K562 (cell line): ENCODE measurements around the gene SLC25A45. TPM values are rescaled to one million over a fixed set of nuclear protein-coding genes. Genes with fewer than 3 reads are reported as not detected.

Source experiments
- COPS2 ChIP-seq: fragments of 450-650 bp; conservative IDR thresholded peaks from 2 replicates; pipeline ENCODE4 v1.6.1; 2016; ENCODE audit warnings: mild to moderate bottlenecking, moderate library complexity
- DMBX1 ChIP-seq: fragments of 250-450 bp; sonication (Bioruptor Pico); IDR thresholded peaks from 2 replicates; pipeline ENCODE4 v1.8.0; 2022; ENCODE audit warnings: inconsistent platforms, mild to moderate bottlenecking, moderate library complexity, borderline replicate concordance
- EGR1 ChIP-seq: fragments of 450-650 bp; conservative IDR thresholded peaks from 2 replicates; pipeline ENCODE4 v1.6.1; 2017; ENCODE audit warnings: mild to moderate bottlenecking
- ELF4 ChIP-seq: fragments of 450-650 bp; formaldehyde crosslinking; IDR thresholded peaks from 2 replicates; pipeline ENCODE4 v1.4.0; 2022; ENCODE audit warnings: missing genetic modification characterization
- FUS ChIP-seq: fragments of 200-400 bp; formaldehyde crosslinking; optimal IDR thresholded peaks from 2 replicates; pipeline ENCODE3; 2017; ENCODE audit warnings: low read depth, low read length
- HNRNPH1 ChIP-seq: fragments of 200-400 bp; formaldehyde crosslinking; optimal IDR thresholded peaks from 2 replicates; pipeline ENCODE3; 2017; ENCODE audit warnings: low read depth, mild to moderate bottlenecking, low read length, moderate library complexity
- JUND ChIP-seq, 2 experiments: IDR thresholded peaks; 2 replicates in 1 of 2; 3 replicates in 1 of 2; pipeline ENCODE4 v1.6.1; 2011; ENCODE audit warnings: borderline replicate concordance in 2 of 2, low read depth in 2 of 2, low read length in 2 of 2, improper control_type of control experiment in 1 of 2, missing biosample characterization in 1 of 2, missing genetic modification characterization in 1 of 2, missing genetic modification reagents in 1 of 2
- MTA2 ChIP-seq: fragments of 450-650 bp; IDR thresholded peaks from 2 replicates; pipeline ENCODE4 v1.6.1; 2016; ENCODE audit warnings: low read depth
- NELFE ChIP-seq: IDR thresholded peaks from 2 replicates; pipeline ENCODE4 v1.6.1; 2011; ENCODE audit warnings: mild to moderate bottlenecking; ENCODE audit not compliant: insufficient read depth, insufficient read length
- NR0B1 ChIP-seq: fragments of 450-650 bp; IDR thresholded peaks from one replicate; pipeline ENCODE4 v1.6.1; 2018; ENCODE audit warnings: mild to moderate bottlenecking, moderate library complexity; ENCODE audit not compliant: partially characterized antibody
- POLR2H ChIP-seq: IDR thresholded peaks from 2 replicates; pipeline ENCODE4 v1.6.1; 2016; ENCODE audit warnings: missing genetic modification characterization, low read depth, mild to moderate bottlenecking, control low read depth, missing compliant biosample characterization, moderate library complexity
- SIN3A ChIP-seq, 2 experiments: fragments of 150-350 bp in 1 of 2; IDR thresholded peaks; 2 replicates each; pipeline ENCODE4 v1.6.1; 2011 to 2016; ENCODE audit warnings: borderline replicate concordance in 2 of 2, low read depth in 2 of 2, low read length in 2 of 2, mild to moderate bottlenecking in 2 of 2, moderate library complexity in 2 of 2; ENCODE audit not compliant: control insufficient read depth in 1 of 2
- SNRNP70 ChIP-seq: fragments of 200-400 bp; formaldehyde crosslinking; optimal IDR thresholded peaks from 2 replicates; pipeline ENCODE3; 2017; ENCODE audit warnings: low read depth, low read length
- TCF3 ChIP-seq: sonication (generic); formaldehyde crosslinking; IDR thresholded peaks from 2 replicates; pipeline ENCODE4 v1.4.0; 2020; ENCODE audit warnings: mild to moderate bottlenecking, missing genetic modification reagents
- ZBTB49 ChIP-seq: sonication (generic); formaldehyde crosslinking; IDR thresholded peaks from 2 replicates; pipeline ENCODE4 v1.8.0; 2022; ENCODE audit warnings: missing genetic modification reagents, mild to moderate bottlenecking, borderline replicate concordance
- ZBTB7A ChIP-seq: IDR thresholded peaks from 2 replicates; pipeline ENCODE4 v1.6.1; 2011; ENCODE audit warnings: low read depth, mild to moderate bottlenecking, low read length, moderate library complexity, borderline replicate concordance; ENCODE audit not compliant: control insufficient read depth
- ZBTB8A ChIP-seq: fragments of 450-650 bp; IDR thresholded peaks from 2 replicates; pipeline ENCODE4 v1.6.1; 2018; ENCODE audit warnings: mild to moderate bottlenecking, moderate library complexity; ENCODE audit not compliant: partially characterized antibody
- ZFP91 ChIP-seq: sonication (generic); formaldehyde crosslinking; IDR thresholded peaks from 2 replicates; pipeline ENCODE4 v1.8.0; 2022; ENCODE audit warnings: mild to moderate bottlenecking, missing genetic modification reagents
- ZNF239 ChIP-seq: fragments of 250-450 bp; sonication (Bioruptor Pico); IDR thresholded peaks from 2 replicates; pipeline ENCODE4 v1.4.0; 2020; ENCODE audit warnings: mild to moderate bottlenecking
- ZNF431 ChIP-seq: sonication (generic); formaldehyde crosslinking; IDR thresholded peaks from 2 replicates; pipeline ENCODE4 v1.8.0; 2022; ENCODE audit warnings: mild to moderate bottlenecking, missing genetic modification reagents
- ZNF586 ChIP-seq: fragments of 450-650 bp; formaldehyde crosslinking; conservative IDR thresholded peaks from 2 replicates; pipeline ENCODE4 v1.4.0; 2020; ENCODE audit warnings: mild to moderate bottlenecking, moderate library complexity
- polyA plus RNA-seq, 8 experiments: library from polyadenylated mRNA; depleted of rRNA in 4 of 8; stranded (reverse) in 5 of 8; unstranded in 3 of 8; fragments of >200 nt; fragmentation: Nextera tagmentation in 2 of 8; fragmentation: Illumina TruSeq in 1 of 8; extraction: Ambion mirVana in 2 of 8; extraction: Trizol in 1 of 8; gene quantifications; 2 replicates each; pipeline versions ENCODE4 v1.2.1 to v1.2.3, GENCODE V29; 2011 to 2014; ENCODE audit warnings: inconsistent platforms in 1 of 8, missing spikeins in 1 of 8
- total RNA-seq, 7 experiments: library from RNA; depleted of rRNA in 6 of 7; stranded (reverse); fragments of >200 nt in 6 of 7; fragmentation: Illumina TruSeq in 2 of 7; extraction: Trizol in 2 of 7; gene quantifications; 2 replicates each; pipeline versions ENCODE4 v1.2.1 to v1.2.3, GENCODE V29; 2011 to 2021; ENCODE audit warnings: low replicate concordance in 1 of 7

The SLC25A45 gene
- total and polyA plus RNA-seq, 9 of the 15 experiments (the other 6 are each of a cell fraction or from before 2014, with no cell fraction given), result 0.15 to 2.3 (median 0.68) TPM

- TF ChIP-seq ZBTB49, result no peak
- no peak; the same call in 1 of the 2 replicates for TF ChIP-seq ELF4 (CRISPR knock-in tag)
- peak; percentile 3; the same call in 1 of the 2 replicates for TF ChIP-seq TCF3
- no peak for TF ChIP-seq HNRNPH1
- 0 out of 2 replicates have a peak, but pooled peaks have one; percentile 41 for TF ChIP-seq ZNF431
- no peak for TF ChIP-seq SNRNP70
- no peak for TF ChIP-seq COPS2
- TF ChIP-seq DMBX1 (CRISPR knock-in tag), result peak; percentile 78
- TF ChIP-seq SIN3A (IDR thresholded peaks at IDR 0.05; ENCODE audit: borderline replicate concordance in 2 of 2, control insufficient read depth in 1 of 2, low read depth in 2 of 2, low read length in 2 of 2), result peak; percentile 54 to 93; a peak in 2 of 4 replicates
- peak; percentile 55 for TF ChIP-seq ZBTB7A
- no peak for TF ChIP-seq ZNF239 (CRISPR knock-in tag)
- TF ChIP-seq ZNF586 (CRISPR knock-in tag), result no peak
- no peak for TF ChIP-seq NR0B1
- TF ChIP-seq ZBTB8A, result no peak
- no peak for TF ChIP-seq ZFP91 (CRISPR knock-in tag)
- peak; percentile 35; the same call in 1 of the 2 replicates for TF ChIP-seq MTA2
- TF ChIP-seq POLR2H (tag), result no peak
- no peak for TF ChIP-seq FUS
- peak; percentile 13; the same call in 1 of the 2 replicates for TF ChIP-seq EGR1
- TF ChIP-seq JUND (IDR thresholded peaks at IDR 0.05; ENCODE audit: borderline replicate concordance, low read depth, low read length), result no peak
- TF ChIP-seq JUND (tag; IDR thresholded peaks at IDR 0.05; ENCODE audit: borderline replicate concordance, low read depth, low read length), result peak; percentile 43; the same call in 1 of the 3 replicates
- TF ChIP-seq NELFE, result no peak
These were observed 4.1 kb upstream of the SLC25A45 start, which contains the start of gene FRMD8 (continued) for GRCh38 chr11:65386307-65387140.
